ENCODE measurements around the gene CCDC150.

DNA sequence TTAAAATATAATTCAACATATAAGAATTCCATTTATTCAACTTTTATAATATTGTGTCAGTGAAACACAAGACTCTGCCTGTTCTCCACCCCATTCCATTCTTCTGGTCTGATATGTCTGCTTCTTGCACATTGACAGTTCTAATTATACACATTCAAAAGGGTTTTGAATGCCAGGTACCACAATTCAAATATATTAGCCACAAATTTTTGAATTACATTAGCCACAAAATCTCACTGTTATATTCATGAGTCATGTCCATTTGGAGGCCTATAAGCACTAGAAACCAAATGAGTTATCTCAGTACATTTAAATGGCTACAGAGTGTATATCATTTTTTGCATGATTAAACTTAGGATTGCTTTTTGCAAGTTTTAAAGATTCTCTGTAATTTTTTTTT, 72.1 kb downstream of the CCDC150 start:
- TF ChIP-seq, protein P1, sequence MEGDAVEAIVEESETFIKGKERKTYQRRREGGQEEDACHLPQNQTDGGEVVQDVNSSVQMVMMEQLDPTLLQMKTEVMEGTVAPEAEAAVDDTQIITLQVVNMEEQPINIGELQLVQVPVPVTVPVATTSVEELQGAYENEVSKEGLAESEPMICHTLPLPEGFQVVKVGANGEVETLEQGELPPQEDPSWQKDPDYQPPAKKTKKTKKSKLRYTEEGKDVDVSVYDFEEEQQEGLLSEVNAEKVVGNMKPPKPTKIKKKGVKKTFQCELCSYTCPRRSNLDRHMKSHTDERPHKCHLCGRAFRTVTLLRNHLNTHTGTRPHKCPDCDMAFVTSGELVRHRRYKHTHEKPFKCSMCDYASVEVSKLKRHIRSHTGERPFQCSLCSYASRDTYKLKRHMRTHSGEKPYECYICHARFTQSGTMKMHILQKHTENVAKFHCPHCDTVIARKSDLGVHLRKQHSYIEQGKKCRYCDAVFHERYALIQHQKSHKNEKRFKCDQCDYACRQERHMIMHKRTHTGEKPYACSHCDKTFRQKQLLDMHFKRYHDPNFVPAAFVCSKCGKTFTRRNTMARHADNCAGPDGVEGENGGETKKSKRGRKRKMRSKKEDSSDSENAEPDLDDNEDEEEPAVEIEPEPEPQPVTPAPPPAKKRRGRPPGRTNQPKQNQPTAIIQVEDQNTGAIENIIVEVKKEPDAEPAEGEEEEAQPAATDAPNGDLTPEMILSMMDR (IDR thresholded peaks at IDR 0.05), result no peak
- no peak for TF ChIP-seq EZH2 (IDR thresholded peaks at IDR 0.05; ENCODE audit: borderline replicate concordance, insufficient read depth, low read depth, low read length, poor library complexity, severe bottlenecking)

All from B cell (primary cell).